ENCODE data around the gene SLC4A11.

- no peak for TF ChIP-seq TAF1 (IDR thresholded peaks at IDR 0.05; ENCODE audit: low read depth, low read length)
- no peak for TF ChIP-seq POLR2A (IDR thresholded peaks at IDR 0.05; ENCODE audit: low read depth, low read length)
These were observed 23.6 kb upstream of the SLC4A11 start for GRCh38 chr20:3262566-3262965.
